Stomach (tissue), 4 donors: ENCODE data around the gene TMCC1.

Experiments
- CTCF ChIP-seq, 7 experiments: fragments of 450-650 bp in 4 of 7; fragments of 200-600 bp in 3 of 7; sonication (generic) in 3 of 7; IDR thresholded peaks; one replicate each; pipeline ENCODE4 v1.5.1; 2016 to 2019; ENCODE audit warnings: antibody characterized with exemption in 7 of 7, control low read depth in 2 of 7, mild to moderate bottlenecking in 1 of 7
- EP300 ChIP-seq: sonication (generic); formaldehyde crosslinking; IDR thresholded peaks from one replicate; pipeline ENCODE4 v1.6.1; 2017; ENCODE audit warnings: antibody characterized with exemption

GRCh38 chr3:129913618-129914017 is 20.1 kb upstream of the TMCC1 start:
- TF ChIP-seq CTCF (IDR thresholded peaks at IDR 0.05) (no peak), EP300 (no peak)
